WTC11 (cell line): ENCODE data around the gene TBC1D22A. TPM values are rescaled to one million over a fixed set of nuclear protein-coding genes. Genes with fewer than 3 reads are reported as not detected.

ENCODE experiments used
- ATAC-seq: fragments of 200-7000 bp; cut with Tn5 transposase; 2 replicates; pipeline ENCODE4 v1.10.0; 2021; ENCODE audit warnings: mild to moderate bottlenecking, moderate library complexity
- CTCF ChIA-PET: fragments of 300-600 bp; sonication (Branson Sonifier 250); formaldehyde crosslinking; loops from one replicate; lab custom pipeline; 2021; ENCODE audit warnings: antibody characterized with exemption; lab: Charles Lee
- POLR2A ChIA-PET: fragments of 350-600 bp; sonication (Branson Sonifier 250); formaldehyde crosslinking; loops from one replicate; lab custom pipeline; 2021; ENCODE audit warnings: antibody characterized with exemption; lab: Charles Lee
- DNase-seq: peaks from one replicate; pipeline ENCODE4 v3.0.0; 2021; ENCODE audit warnings: low spot score
- H3K27ac Mint-ChIP-seq: 2 replicates; pipeline ENCODE4 v1.8.0; 2021; ENCODE audit warnings: mixed read lengths
- H3K27me3 Mint-ChIP-seq: 2 replicates; pipeline ENCODE4 v1.8.0; 2021; ENCODE audit warnings: low read depth, mild to moderate bottlenecking, moderate library complexity, mixed read lengths
- H3K36me3 Mint-ChIP-seq: 2 replicates; pipeline ENCODE4 v1.8.0; 2021; ENCODE audit warnings: mixed read lengths
- H3K4me1 Mint-ChIP-seq: 2 replicates; pipeline ENCODE4 v1.8.0; 2022; ENCODE audit warnings: mixed read lengths
- H3K4me3 Mint-ChIP-seq: 2 replicates; pipeline ENCODE4 v1.8.0; 2021; ENCODE audit warnings: mild to moderate bottlenecking, moderate library complexity, mixed read lengths
- H3K9me3 Mint-ChIP-seq: 2 replicates; pipeline ENCODE4 v1.8.0; 2021; ENCODE audit warnings: mixed read lengths
- ARID4B ChIP-seq: sonication (generic); formaldehyde crosslinking; IDR thresholded peaks from 2 replicates; pipeline ENCODE4 v1.8.0; 2023; ENCODE audit warnings: missing genetic modification reagents, mild to moderate bottlenecking, borderline replicate concordance
- ATF3 ChIP-seq: sonication (generic); formaldehyde crosslinking; conservative IDR thresholded peaks from 2 replicates; pipeline ENCODE4 v1.8.1; 2022; ENCODE audit warnings: mild to moderate bottlenecking, missing genetic modification reagents
- CDX4 ChIP-seq: fragments of 250-450 bp; sonication (Bioruptor Pico); IDR thresholded peaks from 2 replicates; pipeline ENCODE4 v1.9.0; 2021; ENCODE audit warnings: moderate library complexity, mild to moderate bottlenecking, inconsistent platforms, borderline replicate concordance
- CREB1 ChIP-seq: sonication (generic); formaldehyde crosslinking; IDR thresholded peaks from 2 replicates; pipeline ENCODE4 v1.8.0; 2023; ENCODE audit warnings: mild to moderate bottlenecking, missing genetic modification reagents
- EMX1 ChIP-seq: fragments of 250-450 bp; sonication (Bioruptor Pico); IDR thresholded peaks from 2 replicates; pipeline ENCODE4 v1.8.0; 2021; ENCODE audit warnings: mild to moderate bottlenecking
- ESRRA ChIP-seq: sonication (generic); formaldehyde crosslinking; IDR thresholded peaks from 2 replicates; pipeline ENCODE4 v1.8.1; 2022; ENCODE audit warnings: mild to moderate bottlenecking, missing genetic modification reagents, borderline replicate concordance
- HMGXB4 ChIP-seq: sonication (generic); formaldehyde crosslinking; IDR thresholded peaks from 2 replicates; pipeline ENCODE4 v1.8.1; 2023; ENCODE audit warnings: mild to moderate bottlenecking, moderate library complexity, missing genetic modification reagents
- IRF1 ChIP-seq: sonication (generic); formaldehyde crosslinking; IDR thresholded peaks from 2 replicates; pipeline ENCODE4 v1.8.0; 2023; ENCODE audit warnings: missing genetic modification reagents
- MLX ChIP-seq: sonication (generic); formaldehyde crosslinking; IDR thresholded peaks from 2 replicates; pipeline ENCODE4 v1.8.1; 2023; ENCODE audit warnings: mild to moderate bottlenecking, missing genetic modification reagents, moderate library complexity
- NR2C2 ChIP-seq: sonication (generic); formaldehyde crosslinking; IDR thresholded peaks from 2 replicates; pipeline ENCODE4 v1.8.0; 2022; ENCODE audit warnings: mild to moderate bottlenecking, missing genetic modification reagents
- OVOL2 ChIP-seq: fragments of 250-450 bp; sonication (Bioruptor Pico); IDR thresholded peaks from 2 replicates; pipeline ENCODE4 v1.9.0; 2021; ENCODE audit warnings: mild to moderate bottlenecking, borderline replicate concordance
- PRDM15 ChIP-seq: sonication (generic); formaldehyde crosslinking; IDR thresholded peaks from 2 replicates; pipeline ENCODE4 v1.8.0; 2022; ENCODE audit warnings: missing genetic modification reagents
- PREB ChIP-seq: sonication (generic); formaldehyde crosslinking; IDR thresholded peaks from 2 replicates; pipeline ENCODE4 v1.8.1; 2022; ENCODE audit warnings: mild to moderate bottlenecking, missing genetic modification reagents, moderate library complexity, borderline replicate concordance
- PRRX2 ChIP-seq: fragments of 250-450 bp; sonication (Bioruptor Pico); IDR thresholded peaks from 2 replicates; pipeline ENCODE4 v1.8.0; 2021; ENCODE audit warnings: mild to moderate bottlenecking
- SMAD3 ChIP-seq: sonication (generic); formaldehyde crosslinking; IDR thresholded peaks from 2 replicates; pipeline ENCODE4 v1.8.0; 2022; ENCODE audit warnings: missing genetic modification reagents, mild to moderate bottlenecking, borderline replicate concordance
- ZNF232 ChIP-seq: sonication (generic); formaldehyde crosslinking; IDR thresholded peaks from 2 replicates; pipeline ENCODE4 v1.8.0; 2022; ENCODE audit warnings: mild to moderate bottlenecking, missing genetic modification reagents
- ZNF263 ChIP-seq: sonication (generic); formaldehyde crosslinking; IDR thresholded peaks from 2 replicates; pipeline ENCODE4 v1.8.1; 2022; ENCODE audit warnings: low read depth, mild to moderate bottlenecking, moderate library complexity, missing genetic modification reagents
- ZNF423 ChIP-seq: fragments of 250-450 bp; sonication (Bioruptor Pico); IDR thresholded peaks from 2 replicates; pipeline ENCODE4 v2.1.2; 2022; ENCODE audit warnings: mild to moderate bottlenecking, moderate library complexity
- ZNF425 ChIP-seq: fragments of 250-450 bp; sonication (Bioruptor Pico); conservative IDR thresholded peaks from 2 replicates; pipeline ENCODE4 v1.9.0; 2021; ENCODE audit warnings: mild to moderate bottlenecking
- total RNA-seq: library from RNA; stranded (reverse); gene quantifications from 3 replicates; pipeline ENCODE4 v1.2.3, GENCODE V29; 2021

Gene TBC1D22A
- total RNA-seq, 1 experiment from 2014 or later: 18.1 TPM

GRCh38 chr22:46915950-46916730, 153.7 kb downstream of the TBC1D22A start:
- Mint-ChIP-seq H3K4me1 (no peaks in the 10 kb centered on the region), H3K27me3 (no peaks in the 10 kb centered on the region), H3K9me3 (peaks cover under 1% of the 10 kb centered on the region), H3K36me3 (peaks cover 12% of the 10 kb centered on the region), H3K27ac (0 out of 2 replicates have a peak overlapping the region, but pooled peaks have one; percentile 63), H3K4me3 (no peak overlapping the region)
- ATAC-seq: no peak
- ChIA-PET CTCF (no interaction called here), POLR2A (no interaction called here)
- TF ChIP-seq CREB1 (no peak), SMAD3 (no peak), ZNF232 (CRISPR knock-in tag) (no peak), CDX4 (CRISPR knock-in tag) (no peak), OVOL2 (CRISPR knock-in tag) (no peak), ARID4B (CRISPR knock-in tag) (no peak), ESRRA (CRISPR knock-in tag) (no peak), PRDM15 (CRISPR knock-in tag) (no peak), ZNF263 (CRISPR knock-in tag) (no peak), ATF3 (CRISPR knock-in tag) (no peak), HMGXB4 (CRISPR knock-in tag) (no peak), NR2C2 (no peak), PREB (no peak), ZNF423 (CRISPR knock-in tag) (no peak), MLX (CRISPR knock-in tag) (no peak), ZNF425 (CRISPR knock-in tag) (no peak), EMX1 (CRISPR knock-in tag) (no peak), PRRX2 (no peak), IRF1 (CRISPR knock-in tag) (no peak)
- DNase-seq: no peak
